Activated T-cell treated with anti-CD3 and anti-CD28 coated beads, Interleukin-2, amount 50 U/mL, for 72 hours (primary cell): Measurements from ENCODE around the gene C6orf15. TPM values are rescaled to one million over a fixed set of nuclear protein-coding genes. Genes with fewer than 3 reads are reported as not detected.

ENCODE experiments used
- ATAC-seq, 2 donors: fragments of 150-1000 bp; cut with Tn5 transposase; replicated peaks in 1 of 2; 2 replicates each; pipeline ENCODE4 v1.10.0; 2021; ENCODE audit warnings: moderate library complexity in 2 of 2, mild to moderate bottlenecking in 1 of 2
- DNase-seq, 2 donors: peaks; one replicate each; pipeline ENCODE4 v3.0.0; 2021 to 2022; ENCODE audit warnings: mixed read lengths in 1 of 2
- H3K27ac Mint-ChIP-seq: one replicate; pipeline ENCODE4 v1.8.0; 2022; ENCODE audit warnings: mild to moderate bottlenecking, moderate library complexity, mixed read lengths
- H3K27me3 Mint-ChIP-seq: one replicate; pipeline ENCODE4 v1.8.0; 2022; ENCODE audit warnings: low read depth, mixed read lengths
- H3K36me3 Mint-ChIP-seq, 2 donors: one replicate each; pipeline ENCODE4 v1.8.0; 2022; ENCODE audit warnings: mixed read lengths in 2 of 2, mild to moderate bottlenecking in 1 of 2; ENCODE audit not compliant: insufficient read depth in 2 of 2
- H3K4me1 Mint-ChIP-seq: one replicate; pipeline ENCODE4 v1.8.0; 2022; ENCODE audit warnings: low read depth, mixed read lengths
- H3K4me3 Mint-ChIP-seq, 2 donors: one replicate each; pipeline ENCODE4 v1.8.0; 2022; ENCODE audit warnings: mild to moderate bottlenecking in 2 of 2, mixed read lengths in 2 of 2, moderate library complexity in 2 of 2
- H3K9me3 Mint-ChIP-seq, 2 donors: one replicate each; pipeline ENCODE4 v1.8.0; 2022; ENCODE audit warnings: mixed read lengths in 2 of 2
- total RNA-seq, 2 donors: library from RNA; stranded (reverse); gene quantifications; one replicate each; pipeline ENCODE4 v1.2.3, GENCODE V29; 2022

Gene C6orf15
- total RNA-seq, 2 donors from 2014 or later, result not detected

- no peak for DNase-seq
- no peak for ATAC-seq
- Mint-ChIP-seq H3K36me3 (no peaks in the 10 kb centered on the region), H3K4me3 (no peak overlapping the region), H3K9me3 (no peaks in the 10 kb centered on the region), H3K27ac (no peak overlapping the region), H3K4me1 (peaks cover 7% of the 10 kb centered on the region), H3K27me3 (peaks cover 6% of the 10 kb centered on the region)
Measured at GRCh38 chr6:31125586-31126363, 13.4 kb upstream of the C6orf15 start.

- Mint-ChIP-seq H3K27me3 (peaks cover 6% of the 10 kb centered on the region), H3K4me1 (peaks cover 7% of the 10 kb centered on the region), H3K27ac (no peak overlapping the region), H3K4me3 (no peak overlapping the region), H3K9me3 (no peaks in the 10 kb centered on the region), H3K36me3 (no peaks in the 10 kb centered on the region)
- no peak for ATAC-seq
- DNase-seq, result no peak
Measured at GRCh38 chr6:31125162-31125561, 12.8 kb upstream of the C6orf15 start.

GRCh38 chr6:31122791-31123706 is 10.7 kb upstream of the C6orf15 start:
- Mint-ChIP-seq H3K27me3 (peaks cover 2% of the 10 kb centered on the region), H3K27ac (no peak overlapping the region), H3K9me3 (no peaks in the 10 kb centered on the region), H3K4me1 (peaks cover 3% of the 10 kb centered on the region), H3K4me3 (no peak overlapping the region), H3K36me3 (no peaks in the 10 kb centered on the region)
- DNase-seq (no peak), ATAC-seq (no peak)

GRCh38 chr6:31121131-31121790 is 8.9 kb upstream of the C6orf15 start:
- Mint-ChIP-seq H3K27me3 (no peaks in the 10 kb centered on the region), H3K36me3 (no peaks in the 10 kb centered on the region)
- ATAC-seq, result no peak

GRCh38 chr6:31120151-31120915 is 8.0 kb upstream of the C6orf15 start, which contains the start of gene CDSN:
CDSN (minus strand) TSS chr6:31120446; CDS start chr6:31120419, 27 bp downstream.
- Mint-ChIP-seq H3K9me3 (no peaks in the 10 kb centered on the region), H3K36me3 (no peaks in the 10 kb centered on the region), H3K27ac (no peak within 1 kb of the TSS), H3K27me3 (no peaks in the 10 kb centered on the region), H3K4me1 (peaks cover 5% of the 10 kb centered on the region), H3K4me3 (no peak within 1 kb of the TSS)
- ATAC-seq (no peak), DNase-seq (no peak)

More at GRCh38 chr6:31121131-31121790, 8.9 kb upstream of the C6orf15 start:
- no peak overlapping the region for H3K27ac Mint-ChIP-seq
- no peaks in the 10 kb centered on the region for H3K9me3 Mint-ChIP-seq
- H3K4me1 Mint-ChIP-seq, result no peaks in the 10 kb centered on the region
- no peak overlapping the region for H3K4me3 Mint-ChIP-seq
- DNase-seq, result no peak

- no peak overlapping the region for H3K27ac Mint-ChIP-seq
- H3K4me1 Mint-ChIP-seq, result peaks cover 10% of the 10 kb centered on the region
- ATAC-seq (no peak), DNase-seq (no peak)
- no peaks in the 10 kb centered on the region for H3K36me3 Mint-ChIP-seq
- H3K9me3 Mint-ChIP-seq, result no peaks in the 10 kb centered on the region
- no peak overlapping the region for H3K4me3 Mint-ChIP-seq
- no peaks in the 10 kb centered on the region for H3K27me3 Mint-ChIP-seq
Measured at GRCh38 chr6:31118178-31118577, 5.8 kb upstream of the C6orf15 start.

- ATAC-seq, result no peak
- no peak for DNase-seq
- Mint-ChIP-seq H3K27ac (no peak overlapping the region), H3K9me3 (no peaks in the 10 kb centered on the region), H3K27me3 (no peaks in the 10 kb centered on the region), H3K4me3 (no peak overlapping the region), H3K4me1 (peaks cover 10% of the 10 kb centered on the region), H3K36me3 (no peaks in the 10 kb centered on the region)
Measured at GRCh38 chr6:31116661-31117385, 4.4 kb upstream of the C6orf15 start.

GRCh38 chr6:31115941-31116560 is 3.7 kb upstream of the C6orf15 start:
- H3K4me3 Mint-ChIP-seq, result no peak overlapping the region
- ATAC-seq (no peak), DNase-seq (no peak)
- no peaks in the 10 kb centered on the region for H3K36me3 Mint-ChIP-seq
- peaks cover 10% of the 10 kb centered on the region for H3K4me1 Mint-ChIP-seq
- no peaks in the 10 kb centered on the region for H3K9me3 Mint-ChIP-seq
- no peak overlapping the region for H3K27ac Mint-ChIP-seq
- H3K27me3 Mint-ChIP-seq, result no peaks in the 10 kb centered on the region

GRCh38 chr6:31114970-31115849 is 2.8 kb upstream of the C6orf15 start:
- peaks cover 10% of the 10 kb centered on the region for H3K4me1 Mint-ChIP-seq
- ATAC-seq, result no peak
- H3K36me3 Mint-ChIP-seq, result no peaks in the 10 kb centered on the region
- no peaks in the 10 kb centered on the region for H3K27me3 Mint-ChIP-seq
- no peak overlapping the region for H3K27ac Mint-ChIP-seq
- DNase-seq, result no peak
- no peak overlapping the region for H3K4me3 Mint-ChIP-seq
- no peaks in the 10 kb centered on the region for H3K9me3 Mint-ChIP-seq

- H3K27ac Mint-ChIP-seq, result no peak within 1 kb of the TSS
- H3K9me3 Mint-ChIP-seq, result no peaks in the 10 kb centered on the region
- peaks cover 7% of the 10 kb centered on the region for H3K27me3 Mint-ChIP-seq
- peaks cover 10% of the 10 kb centered on the region for H3K4me1 Mint-ChIP-seq
- no peaks in the 10 kb centered on the region for H3K36me3 Mint-ChIP-seq
- ATAC-seq (no peak), DNase-seq (no peak)
- no peak within 1 kb of the TSS for H3K4me3 Mint-ChIP-seq
Measured at GRCh38 chr6:31114541-31114878, 2.1 kb upstream of the C6orf15 start, which contains the start of gene PSORS1C1. PSORS1C1 (plus strand) TSS chr6:31114800; CDS start chr6:31129633, 14,833 bp downstream.
